ENCODE data around the gene CRYBA4.
"Not testable (repeated sequence)": the region's sequence is repeated elsewhere in the genome, so short reads cannot be mapped to it uniquely, and the experiment has no call there.

Gene CRYBA4

DNA sequence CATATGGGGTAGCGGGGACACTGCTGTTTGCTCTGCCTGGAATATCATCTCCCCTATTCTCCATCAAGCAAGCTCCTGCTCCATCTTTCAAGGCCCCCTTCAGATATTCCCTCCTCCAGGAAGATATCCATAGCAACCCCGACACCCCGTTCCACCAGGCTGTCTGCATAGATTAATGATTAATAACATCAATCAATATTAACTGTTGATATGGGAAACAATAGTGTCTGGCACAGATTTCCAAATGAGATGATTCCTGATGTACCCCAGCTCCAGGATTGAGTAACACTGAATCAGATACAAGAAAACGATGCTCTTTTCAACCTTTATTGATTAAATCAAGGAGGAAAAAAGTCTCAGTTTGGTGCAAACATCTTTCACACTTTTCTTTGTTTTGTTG lies 24.3 kb upstream of the CRYBA4 start:
- DNase-seq = no peak

DNA sequence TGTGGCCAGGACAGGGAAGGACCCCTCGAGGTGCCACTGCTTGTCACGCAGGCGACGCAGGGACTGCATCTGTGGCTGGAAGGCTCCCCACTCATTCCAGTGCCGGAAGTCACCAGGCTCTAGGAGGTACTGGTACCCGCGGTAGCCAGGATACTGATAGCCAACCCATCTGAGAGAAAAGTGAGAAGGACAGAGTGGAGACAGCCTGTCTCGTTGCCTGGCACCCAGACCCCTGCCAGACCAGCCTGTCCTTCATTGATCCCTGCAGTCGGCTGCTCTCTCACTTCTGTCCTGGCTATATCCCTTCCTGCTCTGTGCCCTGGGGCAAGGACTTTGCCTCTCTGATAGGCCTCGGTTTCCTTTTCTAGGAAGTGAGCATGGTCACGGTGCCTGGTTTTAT lies 22.3 kb upstream of the CRYBA4 start:
- peak; percentile 21 for DNase-seq

DNA sequence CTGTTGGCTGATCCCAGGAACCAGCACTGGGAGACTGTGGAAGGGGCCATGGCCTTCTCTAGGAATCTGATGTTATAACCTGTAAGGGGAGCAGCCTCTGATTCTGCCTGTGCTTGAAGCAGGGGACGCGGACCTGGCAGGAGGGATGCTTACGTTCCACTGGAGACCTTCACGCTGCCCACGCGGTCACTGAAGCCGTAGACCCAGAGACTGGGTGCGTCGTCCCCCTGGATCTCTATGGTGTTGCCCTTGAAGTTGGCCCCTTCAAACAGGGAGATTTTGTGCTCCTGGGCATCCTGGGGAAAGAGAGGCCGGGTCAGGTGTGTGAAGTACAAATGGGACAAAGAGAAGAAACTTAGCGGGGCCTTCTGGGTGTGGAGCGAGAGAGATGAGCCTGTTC lies 20.0 kb upstream of the CRYBA4 start:
- DNase-seq = no peak

- no peak for DNase-seq
Measured at GRCh38 chr22:26602127-26602526, 19.6 kb upstream of the CRYBA4 start.

DNA sequence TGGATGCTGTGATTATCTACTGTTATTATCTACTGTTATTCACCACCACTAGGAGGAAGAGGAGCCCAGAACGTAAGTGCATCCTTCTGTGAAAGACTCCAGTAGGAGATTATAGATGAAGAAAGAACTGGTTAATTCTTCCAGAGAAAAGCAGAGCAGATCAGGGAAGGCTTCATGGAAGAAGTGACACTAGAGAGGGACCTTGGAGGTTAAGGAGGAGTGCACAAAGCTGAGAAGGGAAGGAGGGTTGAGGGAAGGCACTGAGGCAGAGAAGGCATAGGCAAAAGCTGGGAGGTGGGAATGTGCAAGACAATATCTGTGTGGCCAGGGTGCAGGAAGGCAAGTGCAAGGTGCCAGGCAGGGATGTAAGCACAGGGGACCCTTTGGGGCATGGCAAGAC lies 17.4 kb upstream of the CRYBA4 start:
- no peak for DNase-seq

GRCh38 chr22:26606611-26607010 lies 15.2 kb upstream of the CRYBA4 start:
- no peak for DNase-seq

- no peak for DNase-seq
Measured at GRCh38 chr22:26608129-26608528, 13.6 kb upstream of the CRYBA4 start.

- DNase-seq = no peak
Measured at GRCh38 chr22:26609287-26609686, 12.5 kb upstream of the CRYBA4 start.

DNA sequence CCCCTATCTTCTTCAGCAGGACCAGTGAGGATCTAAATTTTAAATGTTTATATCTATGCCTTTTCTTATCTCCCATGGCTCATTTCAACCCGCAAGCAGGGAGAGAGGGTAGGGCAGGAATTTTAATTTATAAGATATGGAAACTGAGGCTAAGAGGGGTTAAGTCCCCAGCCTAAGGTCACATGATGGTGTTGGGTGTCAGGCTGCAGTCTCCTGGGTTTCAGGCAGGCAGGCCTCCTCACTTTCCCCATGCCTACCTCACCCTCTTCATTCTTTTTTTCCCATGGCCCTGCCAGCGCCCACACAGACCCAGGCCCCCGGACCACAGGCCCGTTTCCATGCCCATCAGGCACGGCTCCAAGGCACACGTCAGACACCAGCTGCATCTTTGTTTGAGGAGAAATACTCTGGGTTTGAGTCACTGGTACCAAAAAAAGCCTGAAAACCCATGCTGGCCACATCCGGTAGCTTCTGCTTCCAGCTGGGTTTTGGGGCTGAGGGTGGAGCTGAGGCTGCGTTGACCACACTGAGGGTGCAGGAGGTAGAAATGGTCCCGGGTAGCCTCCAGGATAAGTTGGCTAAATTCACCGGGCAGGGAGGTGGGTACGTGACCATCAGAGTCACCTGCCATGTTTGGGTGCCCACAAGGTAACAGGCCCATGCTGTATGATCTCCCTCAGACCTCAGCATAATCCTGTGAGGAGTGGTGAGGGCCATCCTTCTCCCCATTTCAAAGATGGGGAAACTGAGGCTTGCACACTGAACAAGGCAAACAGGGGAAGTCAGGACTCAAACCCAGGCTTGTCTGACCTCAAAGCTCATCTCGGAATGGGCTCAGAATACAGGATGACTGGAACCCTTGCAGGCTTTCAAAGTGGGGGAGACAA lies 11.4 kb upstream of the CRYBA4 start:
- DNase-seq = no peak

- DNase-seq = no peak
Measured at GRCh38 chr22:26610996-26611395, 10.8 kb upstream of the CRYBA4 start.

- DNase-seq = no peak
Measured at GRCh38 chr22:26612652-26613051, 9.1 kb upstream of the CRYBA4 start.

DNA sequence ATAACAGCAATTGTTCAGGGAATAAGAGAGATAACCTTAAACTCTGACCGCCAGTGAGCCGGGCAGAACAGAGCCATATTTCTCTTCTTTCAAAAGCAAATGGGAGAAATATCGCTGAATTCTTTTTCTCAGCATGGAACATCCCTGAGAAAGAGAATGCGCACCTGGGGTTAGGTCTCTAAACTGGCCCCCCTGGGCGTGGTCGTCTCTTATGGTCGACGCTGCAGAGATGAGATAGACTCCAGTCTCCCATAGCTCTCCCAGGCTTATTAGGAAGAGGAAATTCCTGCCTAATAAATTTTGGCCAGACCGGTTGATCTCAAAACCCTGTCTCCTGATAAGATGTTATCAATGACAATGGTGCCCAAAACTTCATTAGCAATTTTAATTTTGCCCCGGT lies 8.0 kb upstream of the CRYBA4 start:
- not testable (repeated sequence) for DNase-seq

- no peak for DNase-seq
Measured at GRCh38 chr22:26614322-26614721, 7.4 kb upstream of the CRYBA4 start.

DNA sequence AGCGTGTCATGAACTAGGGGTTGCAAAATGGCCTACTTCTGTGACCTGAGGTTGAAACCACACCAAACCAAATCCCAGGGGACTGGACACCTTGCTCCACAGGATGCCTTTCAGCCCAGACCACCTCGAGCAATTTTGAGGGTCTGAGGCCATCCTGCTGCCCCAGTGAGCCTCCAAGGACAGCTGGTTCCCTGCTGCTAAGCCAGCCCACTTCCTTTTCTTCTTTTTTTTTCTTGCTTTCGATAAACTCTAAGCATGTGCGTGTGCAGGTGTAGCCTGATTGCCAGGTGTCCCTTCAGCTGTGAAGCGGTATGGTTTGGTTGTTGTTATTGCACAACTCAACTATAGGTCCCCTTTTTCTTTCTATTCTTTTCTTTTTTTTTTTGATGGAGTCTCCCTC lies 6.6 kb upstream of the CRYBA4 start:
- no peak for DNase-seq

- DNase-seq = no peak
Measured at GRCh38 chr22:26615830-26616435, 5.8 kb upstream of the CRYBA4 start.

DNA sequence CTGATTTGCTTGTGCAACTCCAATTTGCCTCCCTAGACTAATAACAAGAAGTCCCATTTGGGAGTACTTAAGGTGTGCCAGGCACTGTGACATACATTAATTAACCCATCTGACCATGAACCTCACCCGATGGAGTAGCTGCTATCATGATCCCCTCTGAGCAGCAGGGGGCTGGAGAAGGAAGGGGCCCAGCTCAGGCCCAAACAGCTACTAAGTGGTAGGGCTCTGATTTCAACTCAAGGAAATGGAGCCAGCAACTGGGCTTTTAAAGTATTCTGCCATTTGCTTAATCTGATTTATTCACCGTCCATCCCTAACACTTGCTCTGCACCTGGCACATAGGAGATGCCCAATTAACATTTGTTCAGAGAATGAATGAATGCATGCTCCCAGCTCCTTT lies 5.1 kb upstream of the CRYBA4 start:
- DNase-seq = no peak

DNA sequence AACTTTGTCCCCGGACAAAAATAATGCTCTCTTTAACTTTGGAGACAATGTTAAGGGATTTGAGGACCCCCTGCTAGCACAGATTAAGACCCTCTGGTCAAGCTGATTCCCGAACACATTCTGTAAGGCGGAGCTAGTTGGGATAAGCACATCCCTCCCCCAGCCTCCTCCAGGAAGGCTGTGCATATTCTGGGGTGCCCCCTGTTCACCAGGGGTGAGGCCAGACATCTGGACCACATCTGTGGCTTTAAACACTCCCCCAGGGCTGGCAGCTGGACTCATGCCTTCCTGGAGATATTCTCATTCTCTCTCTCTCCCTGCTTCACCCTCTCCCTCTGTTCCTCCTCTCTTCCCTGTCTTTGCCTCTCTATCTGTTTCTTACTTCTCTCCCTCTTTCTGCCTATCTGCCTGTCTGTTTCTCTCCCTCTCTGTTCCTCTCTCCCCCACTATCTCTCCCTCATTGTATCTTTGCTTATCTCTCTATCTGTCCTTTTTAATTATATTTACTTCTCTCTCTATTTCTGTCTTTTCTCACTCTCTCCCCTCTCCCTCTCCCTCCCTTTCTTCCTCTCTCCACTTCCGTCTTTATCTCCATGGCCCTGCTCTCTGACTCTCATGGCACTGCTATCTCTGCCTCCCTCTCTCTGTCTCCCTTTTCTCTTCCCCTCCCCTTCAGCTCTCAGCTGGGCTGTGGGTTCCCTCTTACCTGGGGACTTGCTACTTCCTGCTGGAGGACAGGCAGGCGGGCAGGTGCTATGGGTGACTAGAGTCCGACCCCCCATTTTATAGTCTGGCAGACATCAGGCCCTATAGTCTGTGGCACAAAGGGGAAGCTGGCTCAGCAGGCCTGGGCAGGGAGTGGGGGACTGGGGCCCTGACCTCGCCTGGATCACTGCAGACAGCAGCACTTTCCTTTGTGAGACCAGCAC lies 4.2 kb upstream of the CRYBA4 start, which contains the start of gene CRYBB1:
Gene CRYBB1 (minus strand): TSS at position 757 of the 929 bp plus-strand sequence. CDS start 1,708 bp downstream, outside the sequence.
- DNase-seq = no peak

GRCh38 chr22:26618455-26618854 lies 3.3 kb upstream of the CRYBA4 start:
- no peak for DNase-seq

- DNase-seq = no peak
Measured at GRCh38 chr22:26619510-26619909, 2.3 kb upstream of the CRYBA4 start.

DNA sequence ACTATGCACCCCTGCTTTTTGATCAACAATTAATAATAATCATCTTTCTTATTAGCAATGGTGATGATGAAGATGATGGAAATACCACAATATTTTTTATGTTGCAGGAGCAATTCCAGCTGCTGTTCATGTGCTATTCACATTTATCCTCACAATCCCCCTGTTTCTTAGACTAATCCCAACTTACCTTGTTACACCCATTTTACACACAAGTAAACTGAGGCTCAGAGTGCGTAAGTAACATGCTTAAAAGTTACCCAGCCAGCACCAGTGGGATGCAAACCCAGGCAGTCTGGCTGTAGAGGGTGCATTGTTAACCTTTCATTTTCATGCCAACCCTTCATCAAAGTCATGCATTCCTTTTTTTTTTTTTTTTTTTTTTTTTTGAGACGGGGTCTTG lies 1.6 kb upstream of the CRYBA4 start:
- DNase-seq = no peak

GRCh38 chr22:26623984-26624383 lies 2.2 kb downstream of the CRYBA4 start:
- DNase-seq = no peak

GRCh38 chr22:26624803-26625202 lies 3.0 kb downstream of the CRYBA4 start:
- no peak for DNase-seq
